A549 treated with dexamethasone at 1 μM for 4 hours (cell line): ENCODE data around the gene PRR18. TPM values are rescaled to one million over a fixed set of nuclear protein-coding genes. Genes with fewer than 3 reads are reported as not detected.

Source experiments
- total RNA-seq: library from RNA; stranded (reverse); fragments of 200-300 nt; extraction: Qiagen RNA extraction; gene quantifications from 5 replicates; pipeline ENCODE4 v1.2.3, GENCODE V29; 2022

The PRR18 gene, protein sequence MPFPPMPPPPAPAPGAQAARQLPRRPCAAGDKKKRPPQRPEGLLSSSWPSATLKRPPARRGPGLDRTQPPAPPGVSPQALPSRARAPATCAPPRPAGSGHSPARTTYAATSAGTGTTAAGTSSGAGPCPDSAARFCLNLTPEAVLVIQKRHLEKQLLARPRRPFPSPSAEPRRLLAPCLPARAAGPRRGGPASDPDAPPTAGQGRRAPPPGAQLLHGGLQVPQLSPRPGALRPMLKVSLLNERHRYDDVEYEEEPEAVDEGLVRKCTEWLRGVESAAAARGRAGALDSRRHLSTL
- 0.07 to 0.29 TPM (median 0.11 TPM) in 5 replicates for total RNA-seq

DNA sequence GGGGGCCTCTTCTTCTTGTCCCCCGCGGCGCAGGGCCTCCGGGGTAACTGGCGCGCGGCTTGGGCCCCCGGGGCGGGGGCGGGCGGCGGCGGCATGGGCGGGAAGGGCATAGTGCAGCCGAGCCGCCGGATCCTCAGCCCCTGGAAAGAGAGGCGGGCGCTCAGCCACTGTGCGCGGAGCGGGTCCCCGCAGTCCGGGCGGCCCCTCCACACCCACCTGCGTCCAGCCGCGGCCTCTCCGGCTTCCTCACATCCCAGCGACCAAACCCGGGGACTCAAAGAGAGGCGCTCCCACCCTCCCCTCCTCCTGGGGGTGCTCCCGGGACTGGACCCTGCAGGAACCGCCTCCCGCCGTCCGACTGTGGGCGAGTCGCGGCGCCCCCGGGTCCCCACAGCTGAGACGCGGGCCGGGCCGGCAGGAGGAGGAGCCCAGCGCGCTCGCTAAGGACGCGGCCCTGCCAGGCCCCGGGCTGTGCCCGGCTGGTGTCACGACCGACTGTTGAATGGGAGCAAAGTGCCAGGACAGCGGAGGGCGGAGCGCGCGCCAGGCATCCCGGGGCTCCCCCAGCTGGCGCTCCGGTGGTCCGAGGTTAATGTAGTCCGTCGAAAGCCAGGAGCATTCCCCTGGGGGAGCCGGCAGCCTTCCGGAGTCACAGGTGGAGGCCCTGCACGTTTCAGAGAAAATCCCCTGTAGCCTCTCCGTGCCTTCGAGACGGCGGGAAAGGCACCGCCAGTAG is at the start of gene PRR18:
PRR18 (minus strand) TSS at position 360 of the 736 bp plus-strand sequence; CDS start at position 110, 250 bp downstream.

DNA sequence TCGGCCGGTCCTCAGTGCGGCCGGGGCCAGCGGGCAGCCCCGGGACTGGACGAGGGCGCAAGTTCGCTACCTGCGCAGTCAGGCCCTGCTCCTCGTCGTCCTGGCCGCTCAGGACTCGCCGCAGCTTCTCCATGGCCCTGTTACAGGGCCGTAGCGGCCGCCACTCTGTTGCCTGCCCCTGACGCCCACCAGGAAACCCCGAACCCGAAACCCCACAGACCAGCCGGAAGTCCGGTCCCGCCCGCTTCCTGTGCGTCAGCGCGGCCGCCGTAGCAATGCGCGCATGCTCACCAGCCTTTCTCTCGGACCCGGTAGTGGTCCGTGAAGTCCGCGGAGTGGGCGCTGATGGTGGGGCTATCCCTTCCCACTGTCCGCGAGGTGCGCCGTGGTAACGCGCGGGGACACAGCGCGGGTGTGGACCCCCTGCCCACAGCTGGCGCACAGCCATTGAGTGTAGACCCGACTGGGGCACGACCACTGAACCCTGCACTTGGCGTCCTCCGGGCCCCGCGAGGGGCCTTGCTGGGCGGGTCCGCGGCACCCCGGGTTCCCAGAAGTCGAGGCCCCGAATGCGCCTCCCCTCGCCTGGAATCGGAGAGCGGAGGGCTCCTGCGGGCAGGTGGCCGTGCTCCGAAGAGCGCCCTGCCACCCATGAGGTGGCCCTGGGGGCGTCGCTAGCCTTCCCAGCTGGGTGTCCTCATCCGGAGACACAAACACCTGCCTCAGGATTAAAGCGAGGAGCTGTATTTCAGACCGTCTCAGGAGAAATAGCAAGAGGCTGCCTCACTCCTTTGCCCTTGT is 34.4 kb upstream of the PRR18 start, which contains the start of gene SFT2D1:
SFT2D1 (minus strand) TSS at position 197 of the 801 bp plus-strand sequence; CDS start at position 133, 64 bp downstream.

Other genes with a start within 250 kb of the PRR18 start
- not detected in 5 replicates for gene TBXT, start 140.5 kb downstream of the PRR18 start, total RNA-seq
- gene SFT2D1, start 34.2 kb upstream of the PRR18 start, total RNA-seq, result 33.2 to 38.1 TPM (median 36.0 TPM) in 5 replicates
- gene MPC1, start 74.5 kb upstream of the PRR18 start, total RNA-seq, result 4.1 to 5.0 TPM (median 4.4 TPM) in 5 replicates